HG03575 (cell line): Measurements from ENCODE around the gene ARAP1.

Source experiments
- ATAC-seq: cut with Tn5 transposase; IDR thresholded peaks from one replicate; pipeline ENCODE4 v1.9.1; 2021; ENCODE audit not compliant: unreplicated experiment, insufficient number of reproducible peaks, low FRiP score; ENCODE audit errors: extremely low read depth

ARAP1 gene

GRCh38 chr11:72693271-72693968 lies 58.8 kb downstream of the ARAP1 start:
- ATAC-seq: no peak

DNA sequence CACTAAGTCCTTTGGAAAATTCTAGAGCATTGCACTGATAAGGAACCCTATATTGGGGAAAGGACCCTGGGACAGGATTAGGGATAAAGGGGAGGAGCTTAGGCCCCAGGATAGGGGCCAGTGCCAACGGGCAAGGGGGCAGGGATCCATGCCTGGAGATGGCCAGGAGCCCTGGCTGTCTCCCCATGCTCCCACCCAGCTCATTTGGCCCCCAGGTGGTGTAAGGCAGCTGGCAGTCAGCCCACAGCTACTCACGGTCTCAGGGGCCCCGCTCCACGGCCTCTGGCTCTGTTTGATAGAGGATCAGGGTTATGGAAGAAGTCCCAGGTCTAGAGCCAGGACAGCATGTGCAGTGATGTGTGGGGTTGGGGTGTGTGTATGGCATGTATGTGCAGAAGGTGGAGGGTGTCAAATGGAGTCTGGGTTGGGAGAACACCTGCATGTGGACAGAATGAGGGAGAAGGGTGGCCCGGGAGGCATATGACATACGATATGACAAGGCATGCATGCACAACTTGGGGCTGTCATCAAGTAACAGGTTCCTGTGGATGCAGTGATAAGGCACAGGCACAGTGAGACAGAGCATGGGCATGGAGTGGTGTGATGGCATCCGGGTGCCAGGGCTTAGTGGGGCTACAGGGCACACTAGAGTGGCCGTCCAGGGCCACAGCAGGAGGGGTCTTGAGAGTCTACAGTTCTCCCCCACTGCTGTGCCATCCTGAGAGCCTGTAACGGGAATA lies 59.5 kb downstream of the ARAP1 start:
- no peak for ATAC-seq

GRCh38 chr11:72690166-72690565 lies 62.0 kb downstream of the ARAP1 start:
- ATAC-seq: no peak

GRCh38 chr11:72688929-72689328 lies 63.3 kb downstream of the ARAP1 start:
- no peak for ATAC-seq

DNA sequence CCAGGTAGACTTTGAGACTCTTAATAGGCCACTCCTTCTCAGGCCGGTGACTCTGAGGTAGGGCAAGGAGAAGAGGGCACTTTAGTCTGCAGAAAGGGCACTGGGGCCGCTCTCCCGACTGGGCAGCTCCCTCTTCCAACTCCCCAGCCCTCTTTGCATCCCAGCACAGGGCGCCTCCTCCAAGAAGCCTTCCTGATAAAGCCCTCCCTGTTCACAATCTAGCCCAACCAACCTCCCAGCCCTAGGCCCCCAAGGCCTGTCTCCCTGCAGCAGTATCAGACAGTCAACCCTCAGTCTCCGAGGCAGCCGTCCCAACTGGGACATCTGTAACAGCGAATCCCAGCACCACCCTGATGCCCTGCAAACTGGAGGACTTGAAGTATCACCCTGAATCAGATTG lies 63.7 kb downstream of the ARAP1 start:
- no peak for ATAC-seq

DNA sequence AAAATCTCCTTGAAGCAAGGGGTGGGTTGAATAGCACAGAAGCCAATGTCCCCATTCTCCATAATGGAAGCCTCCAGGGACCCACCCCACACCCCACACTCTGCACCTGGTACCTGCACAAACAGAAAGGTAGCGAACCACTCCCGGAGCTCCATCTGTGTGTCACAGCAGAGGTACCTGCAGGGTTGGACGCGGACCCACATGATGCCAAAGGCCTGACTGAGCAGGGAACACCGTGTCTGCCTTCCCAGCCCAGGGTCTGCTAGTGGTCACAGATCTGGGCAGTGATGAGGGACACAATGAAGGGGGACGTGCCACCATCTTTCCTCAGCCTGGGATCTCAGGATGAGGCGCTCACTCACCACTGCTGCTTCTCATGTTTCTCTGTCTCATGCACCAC lies 64.9 kb downstream of the ARAP1 start:
- no peak for ATAC-seq

GRCh38 chr11:72686639-72687220 lies 65.5 kb downstream of the ARAP1 start:
- ATAC-seq: no peak

DNA sequence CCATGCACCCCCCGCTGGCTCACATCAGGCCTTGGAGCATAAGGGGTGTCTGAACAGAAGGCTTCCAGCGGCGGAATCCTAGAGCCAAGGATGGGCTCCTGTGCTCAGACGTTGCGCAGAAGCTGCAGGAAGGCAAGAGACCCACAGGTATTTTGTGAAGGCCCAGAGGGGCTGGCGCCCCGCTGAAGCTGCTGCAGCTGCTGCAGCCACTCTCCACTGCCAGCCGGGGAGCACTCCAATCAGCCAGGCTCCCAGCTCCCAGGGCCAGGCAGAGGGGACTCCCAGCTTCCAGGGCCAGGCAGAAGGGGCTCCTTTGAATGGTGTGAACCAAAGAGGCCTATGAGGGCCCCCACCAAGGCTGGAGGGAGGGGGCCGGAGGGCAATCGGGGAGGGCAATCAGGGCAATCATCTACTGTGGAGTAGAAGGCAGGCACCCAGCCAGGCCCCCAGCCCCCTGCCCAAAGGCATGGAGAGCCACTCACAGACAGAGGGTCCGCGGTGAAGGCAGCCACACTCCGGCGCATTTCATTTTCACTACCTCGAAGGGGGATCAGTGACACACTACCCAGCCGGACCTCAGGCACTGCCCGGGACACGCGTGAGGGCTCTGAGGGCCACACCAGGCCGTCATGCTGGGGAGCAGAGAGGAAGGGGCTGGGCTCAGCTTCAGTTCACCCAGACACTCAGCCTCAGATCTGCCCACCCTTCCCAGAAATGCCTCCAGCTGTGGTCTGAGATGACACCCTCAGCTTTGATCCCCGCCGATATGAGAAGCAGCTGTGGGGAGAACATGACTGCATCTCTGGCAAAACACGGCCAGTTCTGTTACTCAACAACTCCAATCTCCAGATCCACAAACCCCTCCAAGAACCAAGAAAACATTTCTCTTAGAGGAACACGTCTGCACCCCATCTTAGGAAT lies 66.4 kb downstream of the ARAP1 start:
- ATAC-seq: no peak

GRCh38 chr11:72684236-72684912 lies 67.8 kb downstream of the ARAP1 start:
- no peak for ATAC-seq

- ATAC-seq: no peak
Observed at GRCh38 chr11:72683782-72684200, 68.4 kb downstream of the ARAP1 start.

DNA sequence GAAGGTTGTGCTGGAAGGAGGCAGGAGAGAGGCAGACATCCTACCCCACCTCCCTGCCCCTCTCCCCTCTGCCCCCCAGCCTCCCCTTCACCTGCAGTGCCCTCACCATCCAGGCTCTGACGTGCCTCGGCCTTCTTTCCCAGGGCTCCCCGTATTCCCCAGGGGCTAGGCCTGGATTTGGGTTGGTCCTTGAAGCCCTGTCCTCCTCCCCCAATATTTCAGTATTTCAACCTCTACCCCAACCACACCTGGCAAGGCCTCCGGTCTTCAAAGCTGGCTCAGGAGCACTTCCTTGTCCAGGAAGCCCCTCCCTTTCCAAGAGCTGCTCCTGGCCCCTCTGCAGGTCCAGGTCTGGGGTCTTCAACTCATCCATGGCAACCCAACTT lies 69.4 kb downstream of the ARAP1 start:
- no peak for ATAC-seq

DNA sequence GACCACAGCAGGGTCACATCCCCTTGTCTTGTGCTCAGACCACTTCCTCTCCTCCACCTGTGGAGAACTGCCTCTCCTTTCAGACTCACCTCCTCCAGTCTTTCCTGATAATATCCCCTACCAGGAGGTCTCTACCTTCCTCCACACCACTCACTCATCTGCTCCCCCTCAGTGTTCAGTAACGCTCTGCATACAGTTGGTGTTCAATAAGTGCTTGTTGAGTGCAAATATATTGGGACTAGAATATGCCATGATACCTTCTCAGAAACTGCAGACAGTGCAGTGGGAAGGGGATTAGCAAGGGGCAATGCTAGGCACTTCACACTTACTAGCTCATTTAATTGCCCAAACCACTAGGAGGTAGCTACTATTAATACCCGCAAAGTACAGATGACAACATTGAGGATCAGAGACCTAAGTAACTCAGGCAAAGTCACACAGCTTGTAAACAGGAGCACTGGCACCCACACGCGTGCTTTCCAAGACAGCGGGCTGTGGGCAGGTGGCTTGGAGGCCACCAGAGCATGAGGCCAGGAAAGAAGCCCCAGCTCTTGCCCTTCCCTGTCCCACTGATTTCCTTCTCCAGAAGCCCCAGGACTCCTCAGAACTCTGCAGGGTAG lies 69.9 kb downstream of the ARAP1 start:
- ATAC-seq: no peak

DNA sequence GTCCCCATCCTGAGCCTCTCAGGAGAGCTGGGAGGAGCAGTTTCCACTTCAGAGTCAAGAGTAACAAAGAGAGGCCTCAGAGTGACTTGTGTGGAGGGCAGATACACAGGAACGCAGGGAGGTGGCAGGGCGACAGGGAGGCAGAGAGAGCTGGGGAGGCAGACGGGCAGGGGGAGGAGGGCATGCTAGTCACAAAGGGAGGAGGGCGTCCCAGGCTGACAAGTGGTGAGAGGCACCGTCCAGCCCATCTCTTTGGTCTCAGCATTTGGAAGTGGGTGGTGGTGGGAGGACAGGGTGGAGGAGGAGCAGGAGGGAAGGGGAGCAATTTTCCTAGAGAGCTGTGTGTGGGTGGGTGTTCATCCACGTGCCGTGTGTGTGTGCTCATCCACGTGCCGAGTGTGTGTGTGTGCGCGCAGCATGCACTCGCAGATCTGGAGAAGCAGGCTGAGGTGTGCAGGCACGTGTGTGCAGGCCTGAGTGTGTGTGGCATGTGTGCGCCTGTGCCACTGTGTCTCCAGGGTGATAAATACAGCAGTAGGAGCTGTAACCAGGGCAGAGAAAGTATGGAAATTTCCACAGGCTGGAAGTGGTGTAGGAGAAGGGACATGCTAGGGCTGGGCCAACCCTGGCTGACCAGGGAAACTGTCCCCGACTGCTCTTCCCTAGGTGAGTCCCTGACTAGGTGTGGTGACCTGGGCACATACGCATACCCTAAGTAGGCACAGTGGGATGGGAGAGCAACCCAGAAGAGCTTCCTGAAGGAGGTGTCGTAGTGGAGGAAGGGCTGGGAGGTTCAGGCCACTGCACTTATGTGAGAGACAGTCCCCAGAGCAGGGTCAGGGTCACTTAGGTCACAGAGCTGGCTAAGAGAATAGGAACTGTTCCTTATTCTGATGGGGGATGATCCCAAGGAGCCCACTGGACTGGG lies 70.7 kb downstream of the ARAP1 start:
- ATAC-seq: no peak

- no peak for ATAC-seq
Observed at GRCh38 chr11:72680624-72681158, 71.5 kb downstream of the ARAP1 start.

DNA sequence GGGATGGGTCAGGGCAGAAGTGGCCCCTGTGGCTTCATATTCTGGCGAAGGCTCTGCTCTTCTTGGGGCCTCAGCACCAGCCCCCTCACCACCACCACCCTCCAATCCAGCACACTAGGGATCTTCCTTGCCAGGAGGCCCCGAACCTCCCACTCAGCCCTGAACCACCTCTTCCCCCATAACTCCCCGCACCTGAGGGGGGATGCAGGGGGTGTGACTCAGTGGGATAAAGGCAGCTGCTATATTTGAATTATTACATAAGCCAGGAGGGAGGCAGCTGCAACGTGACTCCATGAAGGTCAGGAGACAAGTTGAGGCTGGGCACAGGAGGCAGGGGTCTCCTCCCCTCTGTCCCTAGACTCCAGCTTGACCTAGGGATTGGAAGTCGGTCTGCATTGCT lies 72.3 kb downstream of the ARAP1 start:
- ATAC-seq: no peak

- ATAC-seq: no peak
Observed at GRCh38 chr11:72678524-72678923, 73.7 kb downstream of the ARAP1 start.

- no peak for ATAC-seq
Observed at GRCh38 chr11:72676861-72677341, 75.3 kb downstream of the ARAP1 start.
